Astrocyte of the cerebellum (primary cell): ENCODE results near the gene RCL1.

ENCODE experiments used
- DNase-seq: peaks from one replicate; pipeline ENCODE4 v3.0.0-alpha.2; 2011; ENCODE audit warnings: low read depth
- H3K4me3 ChIP-seq: 2 replicates; pipeline ENCODE4 v1.5.1; 2011; ENCODE audit warnings: mild to moderate bottlenecking, low read depth, low read length, moderate library complexity
- in situ Hi-C: cut with HindIII; loops from 2 replicates; pipeline ENCODE4 v1.10.0; 2017; ENCODE audit warnings: low sequenced_read_pairs
- TF ChIP-seq, protein P1 (sequence below): IDR thresholded peaks from 2 replicates; pipeline ENCODE4 v1.5.1; 2012; ENCODE audit warnings: low read length, low read depth, moderate library complexity, mild to moderate bottlenecking; ENCODE audit errors: missing control alignments

RCL1 gene

DNA sequence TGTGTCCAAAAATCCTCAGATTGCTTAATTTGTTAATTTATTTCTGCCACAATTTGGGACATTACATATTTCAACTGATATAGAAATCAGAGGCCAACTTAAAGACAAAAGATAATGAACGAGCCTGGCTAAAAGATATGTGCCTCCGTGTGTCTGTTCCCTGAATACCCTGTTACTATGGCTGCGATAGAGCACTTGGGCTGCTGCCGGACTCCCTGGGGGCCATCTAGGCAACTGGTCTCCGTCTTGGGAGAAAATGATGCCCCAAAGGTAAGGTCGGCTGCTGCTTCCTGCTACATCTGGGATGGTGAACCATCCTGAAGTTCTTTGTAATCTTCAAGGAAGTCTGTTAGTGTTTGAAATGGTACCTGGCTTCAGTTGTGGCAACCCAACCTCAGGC, 72.0 kb downstream of the RCL1 start:
- TF ChIP-seq, protein P1, sequence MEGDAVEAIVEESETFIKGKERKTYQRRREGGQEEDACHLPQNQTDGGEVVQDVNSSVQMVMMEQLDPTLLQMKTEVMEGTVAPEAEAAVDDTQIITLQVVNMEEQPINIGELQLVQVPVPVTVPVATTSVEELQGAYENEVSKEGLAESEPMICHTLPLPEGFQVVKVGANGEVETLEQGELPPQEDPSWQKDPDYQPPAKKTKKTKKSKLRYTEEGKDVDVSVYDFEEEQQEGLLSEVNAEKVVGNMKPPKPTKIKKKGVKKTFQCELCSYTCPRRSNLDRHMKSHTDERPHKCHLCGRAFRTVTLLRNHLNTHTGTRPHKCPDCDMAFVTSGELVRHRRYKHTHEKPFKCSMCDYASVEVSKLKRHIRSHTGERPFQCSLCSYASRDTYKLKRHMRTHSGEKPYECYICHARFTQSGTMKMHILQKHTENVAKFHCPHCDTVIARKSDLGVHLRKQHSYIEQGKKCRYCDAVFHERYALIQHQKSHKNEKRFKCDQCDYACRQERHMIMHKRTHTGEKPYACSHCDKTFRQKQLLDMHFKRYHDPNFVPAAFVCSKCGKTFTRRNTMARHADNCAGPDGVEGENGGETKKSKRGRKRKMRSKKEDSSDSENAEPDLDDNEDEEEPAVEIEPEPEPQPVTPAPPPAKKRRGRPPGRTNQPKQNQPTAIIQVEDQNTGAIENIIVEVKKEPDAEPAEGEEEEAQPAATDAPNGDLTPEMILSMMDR, result no peak
- in situ Hi-C loops, result no loop called here
- no peak overlapping the region for H3K4me3 ChIP-seq
- DNase-seq, result no peak

DNA sequence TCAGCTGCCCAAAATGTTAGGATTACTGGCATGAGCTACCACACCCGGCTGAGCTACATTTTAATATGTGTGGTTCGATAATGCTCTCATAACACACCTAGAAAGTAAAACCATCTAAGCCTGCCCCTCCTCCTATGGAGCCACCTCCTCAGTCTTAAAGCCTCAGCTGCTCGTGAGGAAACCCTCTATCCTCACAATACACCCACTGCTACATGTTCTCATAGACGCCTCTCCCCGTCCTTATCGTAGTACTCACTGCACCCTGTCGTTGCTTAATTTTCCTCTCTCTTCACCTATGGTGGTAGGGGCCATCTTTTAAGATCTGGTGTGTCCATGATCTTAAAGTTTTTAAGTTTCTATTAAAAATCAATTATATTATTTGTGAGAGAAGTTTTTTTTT, 72.9 kb downstream of the RCL1 start:
- TF ChIP-seq, protein P1, result no peak
- DNase-seq, result no peak
- no peak overlapping the region for H3K4me3 ChIP-seq
- in situ Hi-C loops, result no loop called here

DNA sequence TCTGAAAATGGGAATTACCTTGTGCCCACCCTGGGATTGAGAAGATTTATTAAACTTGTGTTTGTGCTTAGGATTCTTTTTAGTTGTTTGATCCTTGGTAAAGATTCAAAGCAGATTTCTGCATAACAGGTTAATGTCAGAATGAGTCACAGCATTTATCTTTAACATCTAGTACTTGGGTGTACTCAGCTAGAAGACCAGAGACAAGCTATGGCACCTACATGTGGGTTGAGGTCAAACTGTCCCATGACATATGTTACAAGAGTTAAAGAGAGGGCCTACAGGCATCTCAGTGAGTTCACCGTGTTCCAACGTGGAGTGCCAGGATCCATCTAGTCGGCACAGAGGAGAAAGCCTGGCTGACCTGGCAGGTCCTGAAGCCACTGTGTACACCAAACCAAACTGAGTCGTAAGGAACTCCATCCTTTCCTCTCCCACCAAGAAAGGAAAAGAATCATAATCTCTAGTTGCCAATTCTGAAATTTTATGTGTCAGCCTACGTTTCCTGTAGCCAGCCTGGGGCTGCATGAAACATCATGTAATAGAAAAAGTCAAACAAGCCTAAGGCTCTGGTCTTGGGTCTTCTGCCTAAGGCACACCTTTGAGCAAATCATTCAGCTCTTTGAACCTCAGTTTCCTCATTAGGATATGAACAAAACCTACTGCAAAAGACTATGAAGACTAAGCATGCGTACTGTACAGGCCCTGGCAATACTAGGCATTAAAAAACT, 73.7 kb downstream of the RCL1 start:
- no peak for DNase-seq
- TF ChIP-seq, protein P1, result no peak
- in situ Hi-C loops, result no loop called here
- H3K4me3 ChIP-seq, result no peak overlapping the region

DNA sequence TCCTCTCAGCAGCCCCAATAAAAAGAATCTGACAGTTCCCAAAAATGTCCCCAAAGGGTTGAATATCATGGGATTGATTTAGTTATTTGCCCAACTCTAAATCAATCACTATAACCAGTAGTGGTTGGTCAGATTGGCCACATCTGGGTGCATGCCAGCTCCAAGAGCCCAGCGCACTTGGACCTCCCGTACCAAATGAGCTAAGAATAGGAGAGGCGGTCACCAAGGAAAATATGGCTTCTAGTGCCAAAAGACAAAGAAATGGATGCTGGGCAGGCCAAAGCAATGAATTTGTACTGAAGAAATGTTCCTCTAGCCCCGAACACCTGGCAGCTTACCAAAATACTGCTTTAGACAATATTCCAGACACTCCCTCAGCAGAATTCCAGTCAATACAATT, 80.3 kb downstream of the RCL1 start:
- no peak overlapping the region for H3K4me3 ChIP-seq
- in situ Hi-C loops, result no loop called here
- no peak for DNase-seq
- TF ChIP-seq, protein P1, result no peak

DNA sequence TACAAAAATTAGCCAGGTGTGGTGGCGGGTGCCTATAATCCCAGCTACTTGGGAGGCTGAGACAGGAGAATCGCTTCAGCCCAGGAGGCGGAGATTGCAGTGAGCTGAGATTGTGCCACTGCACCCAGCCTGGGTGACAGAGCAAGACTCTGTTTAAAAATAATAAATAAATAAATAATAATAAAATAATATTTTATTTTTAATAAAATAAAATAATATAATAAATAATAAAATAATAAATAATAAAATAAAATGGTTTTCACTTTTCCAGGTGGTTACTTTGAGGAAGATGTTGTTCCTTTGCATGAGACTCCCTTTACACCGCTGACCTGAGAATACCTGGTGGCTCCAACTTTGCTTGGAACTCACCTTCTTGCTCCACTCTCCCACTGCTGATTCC, 82.8 kb downstream of the RCL1 start:
- H3K4me3 ChIP-seq, result no peak overlapping the region
- DNase-seq, result no peak
- TF ChIP-seq, protein P1, result no peak
- in situ Hi-C loops, result no loop called here

DNA sequence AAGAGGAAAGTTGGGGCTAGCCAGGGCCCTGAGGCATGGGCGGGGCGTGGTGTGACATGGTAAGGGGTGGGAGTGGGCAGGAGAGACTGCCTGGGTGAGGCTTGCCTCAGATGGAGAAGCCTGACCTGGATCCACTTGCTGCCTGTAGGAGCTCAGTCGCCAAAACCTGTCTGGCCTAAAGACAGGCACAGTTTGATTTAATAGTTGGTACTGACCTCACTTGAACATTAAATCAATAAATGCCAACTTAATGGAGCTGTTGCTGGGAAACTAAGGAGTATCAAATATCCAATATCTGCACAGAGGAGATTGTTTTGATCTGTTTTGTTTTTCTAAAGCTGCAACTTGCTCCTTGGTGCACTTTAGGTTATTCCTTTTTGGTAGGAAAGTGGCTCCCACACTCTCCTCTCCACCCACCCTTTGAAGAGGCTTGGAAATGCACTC, 86.4 kb downstream of the RCL1 start:
- DNase-seq, result no peak
- in situ Hi-C loops, result no loop called here
- H3K4me3 ChIP-seq, result no peak overlapping the region
- TF ChIP-seq, protein P1, result no peak
